ES-I3 (cell line): Measurements from ENCODE around the gene HOXD12.
A peak's percentile ranks its signal among the peaks of the same experiment; 100 is the strongest.

ENCODE experiments used
- H3K36me3 ChIP-seq: 2 replicates; pipeline ENCODE4 v1.6.1; 2013; ENCODE audit warnings: mild to moderate bottlenecking, low read length, control low read depth, moderate library complexity; ENCODE audit not compliant: insufficient read depth
- H3K4me1 ChIP-seq: 2 replicates; pipeline ENCODE4 v1.6.1; 2013; ENCODE audit warnings: mild to moderate bottlenecking, control low read depth, low read length; ENCODE audit not compliant: insufficient read depth
- H3K9ac ChIP-seq: 2 replicates; pipeline ENCODE4 v1.6.1; 2013; ENCODE audit warnings: low read depth, mild to moderate bottlenecking, low read length, moderate library complexity
- H3K9me3 ChIP-seq: 2 replicates; pipeline ENCODE4 v1.6.1; 2013; ENCODE audit warnings: mild to moderate bottlenecking, low read length, moderate library complexity; ENCODE audit not compliant: control insufficient read depth, insufficient read depth

Gene HOXD12

DNA sequence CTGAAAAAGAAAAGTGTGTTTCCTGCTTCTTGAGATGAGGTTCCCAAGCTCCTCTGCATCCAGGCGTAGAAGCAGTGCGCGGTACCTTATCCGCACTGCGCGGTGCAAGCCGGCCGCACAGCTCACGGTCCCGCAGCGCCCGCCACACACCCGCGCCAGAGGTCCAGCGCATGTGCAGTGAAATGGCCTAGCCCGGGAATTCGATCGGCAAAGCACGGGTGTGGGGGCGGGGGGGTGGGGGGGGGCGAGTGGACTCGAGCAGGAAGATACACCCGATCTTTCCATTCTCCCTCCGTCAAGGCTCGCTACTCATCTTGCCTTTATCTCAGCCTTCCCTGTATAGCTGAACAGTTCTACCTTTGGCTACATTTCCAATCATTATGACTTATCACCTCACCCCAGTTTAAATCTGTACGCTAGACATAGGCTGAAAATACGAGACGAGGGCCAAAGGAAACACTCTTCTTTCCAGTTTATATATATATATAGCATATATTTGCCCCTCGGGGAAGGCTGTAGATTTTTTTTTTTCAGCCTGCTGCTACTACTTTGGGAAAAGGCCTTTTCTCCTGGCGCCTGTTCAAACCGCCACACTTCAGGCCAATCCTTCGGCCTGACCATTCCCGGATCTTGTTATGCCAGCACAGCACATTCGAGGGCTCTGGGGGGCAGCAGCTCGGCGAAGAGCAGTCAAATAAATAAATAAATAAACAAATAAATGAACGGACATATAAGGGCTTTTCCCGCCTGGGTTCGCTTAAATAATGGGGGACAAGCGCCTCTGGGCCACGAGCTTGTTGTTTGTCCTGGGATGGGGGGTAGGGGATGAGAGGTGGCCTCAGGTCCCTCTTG is 40.3 kb downstream of the HOXD12 start:
- Histone ChIP-seq H3K36me3 (no peaks in the 10 kb centered on the region), H3K4me1 (no peaks in the 10 kb centered on the region), H3K9me3 (no peaks in the 10 kb centered on the region; the same call in 1 of the 2 replicates), H3K9ac (peak overlapping the region; percentile 60; the same call in 1 of the 2 replicates)

DNA sequence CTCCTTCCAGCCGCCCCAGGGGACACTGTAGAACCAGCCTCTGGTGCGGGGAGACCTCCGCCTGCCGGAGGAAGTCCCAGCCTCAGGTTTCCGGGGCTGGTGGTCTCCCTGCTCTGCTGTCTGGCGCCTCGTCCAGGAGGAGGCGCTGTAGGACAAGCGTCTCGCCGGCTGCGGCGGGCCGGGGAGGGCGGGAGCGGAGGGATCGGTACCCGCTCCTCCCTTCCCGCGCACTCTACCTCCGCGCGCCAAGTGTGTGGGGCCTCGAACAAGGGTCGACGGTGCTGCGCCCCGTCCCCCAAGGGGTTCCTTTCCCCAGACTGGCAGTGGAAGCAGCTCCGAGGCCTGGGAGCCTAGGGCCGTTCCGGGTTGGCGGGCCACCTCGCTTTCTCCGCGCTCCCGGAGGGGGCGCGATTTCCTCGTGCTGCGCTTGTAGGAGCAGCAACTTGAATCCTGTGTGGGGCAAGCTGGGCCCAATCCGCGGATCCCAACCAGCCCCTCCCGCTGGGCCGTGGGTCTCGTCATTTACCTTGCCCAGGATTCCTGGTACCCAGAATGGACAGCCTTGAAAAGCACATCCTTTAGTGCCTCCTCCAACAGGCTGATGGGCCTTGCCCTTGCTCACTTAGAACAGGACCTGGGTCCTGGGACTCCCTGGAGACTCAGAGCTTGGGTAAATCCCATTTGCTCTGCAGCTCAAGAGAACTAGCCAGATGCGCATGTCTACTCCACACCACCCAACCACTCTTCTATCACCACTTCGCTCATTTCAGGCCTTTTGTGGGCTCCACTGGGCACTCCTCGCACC is 41.1 kb downstream of the HOXD12 start:
- peak overlapping the region; percentile 60; the same call in 1 of the 2 replicates for H3K9ac ChIP-seq
- H3K9me3 ChIP-seq: no peaks in the 10 kb centered on the region
- H3K4me1 ChIP-seq: no peaks in the 10 kb centered on the region
- H3K36me3 ChIP-seq: no peaks in the 10 kb centered on the region

DNA sequence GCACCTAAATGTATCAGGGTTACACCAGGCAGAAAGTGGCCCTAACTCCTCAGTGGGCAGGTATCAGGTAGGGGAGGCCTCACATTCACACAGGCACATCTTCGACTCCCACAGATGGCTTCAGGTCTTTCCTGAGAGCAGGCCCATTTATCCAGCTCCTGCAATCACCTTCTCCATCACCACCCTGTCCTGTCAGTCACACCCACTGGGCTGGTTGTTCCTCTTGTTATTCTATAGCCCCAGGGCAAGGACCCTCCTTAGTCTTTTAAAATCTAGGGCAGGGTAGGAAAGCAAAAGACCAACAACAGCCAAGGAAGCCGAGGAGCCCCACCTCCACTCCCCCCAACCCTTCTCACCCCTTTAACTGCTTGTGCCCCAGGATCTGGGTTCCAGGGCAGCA is 42.7 kb downstream of the HOXD12 start:
- no peaks in the 10 kb centered on the region for H3K9me3 ChIP-seq
- no peaks in the 10 kb centered on the region for H3K4me1 ChIP-seq
- no peak overlapping the region for H3K9ac ChIP-seq
- H3K36me3 ChIP-seq: no peaks in the 10 kb centered on the region

DNA sequence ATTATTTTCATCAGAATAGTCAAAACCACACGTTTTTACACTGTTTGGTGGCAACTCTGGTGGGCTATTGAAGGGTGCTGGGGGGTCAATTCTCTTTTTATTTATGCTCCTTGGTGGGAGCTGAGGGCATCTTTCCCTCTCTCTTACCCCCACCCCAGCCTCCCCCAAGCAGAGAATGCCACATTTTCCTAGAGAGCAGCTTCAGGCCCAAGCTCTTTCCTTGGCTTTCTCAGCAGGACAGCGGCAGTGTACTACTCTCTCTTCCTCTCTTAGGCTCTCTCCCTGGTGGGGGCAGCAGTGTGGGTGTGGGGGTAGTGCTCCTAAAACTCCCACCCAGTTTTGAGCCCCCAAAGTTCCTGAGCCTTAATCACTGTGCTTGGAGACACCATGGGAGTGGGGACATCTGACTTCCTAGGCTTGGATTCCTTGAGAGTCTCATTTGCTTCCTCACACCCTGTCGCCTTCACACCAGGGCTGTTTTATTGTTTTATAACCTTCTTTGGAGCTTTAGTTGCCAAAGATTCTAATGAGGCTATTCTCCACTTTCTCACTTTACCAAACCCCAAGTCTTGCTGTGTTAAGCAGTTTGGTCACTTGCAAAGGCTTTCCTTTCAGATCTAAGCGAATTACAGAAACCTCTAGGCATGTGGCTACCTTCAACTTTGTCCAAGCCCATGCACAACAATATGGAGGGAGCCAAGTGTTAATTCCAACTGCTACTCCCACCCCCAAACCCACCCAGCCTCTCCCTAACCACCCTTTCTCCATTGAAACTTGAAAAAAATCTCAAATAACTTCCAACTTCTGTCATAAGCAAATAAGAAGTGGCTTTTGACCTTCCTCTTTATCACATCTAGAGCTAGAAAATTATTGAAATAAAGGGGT is 45.7 kb downstream of the HOXD12 start:
- Histone ChIP-seq H3K9me3 (no peaks in the 10 kb centered on the region), H3K4me1 (no peaks in the 10 kb centered on the region), H3K36me3 (no peaks in the 10 kb centered on the region), H3K9ac (no peak overlapping the region)

DNA sequence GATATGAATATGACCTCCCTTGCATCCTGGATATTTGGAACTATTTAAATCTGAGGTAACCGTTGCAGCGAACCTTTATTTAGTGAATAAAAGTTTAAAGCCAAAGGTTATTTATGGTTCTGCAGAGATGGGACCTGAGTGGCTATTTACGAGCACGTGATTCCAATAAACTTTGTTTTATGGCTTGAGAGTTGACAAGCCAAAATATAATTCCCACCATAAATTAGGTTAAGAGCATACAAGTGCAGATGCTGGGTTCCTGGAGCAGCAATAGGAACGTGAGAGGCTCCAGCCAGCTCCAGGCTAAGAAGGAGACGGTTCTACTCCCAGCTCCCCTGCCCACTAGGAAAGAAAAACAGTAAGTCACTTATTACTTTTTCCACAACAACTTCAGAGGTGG is 46.5 kb downstream of the HOXD12 start:
- Histone ChIP-seq H3K4me1 (no peaks in the 10 kb centered on the region), H3K9me3 (no peaks in the 10 kb centered on the region), H3K9ac (no peak overlapping the region), H3K36me3 (no peaks in the 10 kb centered on the region)

DNA sequence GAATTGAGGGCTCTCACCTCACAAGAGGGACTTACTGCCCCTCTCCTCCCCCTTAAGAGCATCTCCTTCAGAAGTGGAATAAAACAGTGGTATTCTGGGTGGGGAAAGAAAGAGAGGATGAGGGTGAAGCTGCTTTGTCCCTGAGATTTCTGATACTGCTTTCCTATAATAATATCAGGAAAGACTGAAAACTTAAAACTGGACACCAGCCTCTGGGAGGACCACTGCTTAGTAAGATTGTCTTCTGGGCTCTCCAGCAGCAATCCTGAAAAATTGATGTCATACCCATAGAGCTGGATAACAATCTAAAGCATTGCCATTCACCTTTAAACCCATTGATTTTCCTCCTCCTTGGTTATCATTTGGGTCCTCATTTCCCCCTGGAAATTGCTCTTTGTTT is 47.0 kb downstream of the HOXD12 start:
- H3K9me3 ChIP-seq: no peaks in the 10 kb centered on the region
- no peak overlapping the region for H3K9ac ChIP-seq
- no peaks in the 10 kb centered on the region for H3K36me3 ChIP-seq
- no peaks in the 10 kb centered on the region for H3K4me1 ChIP-seq

DNA sequence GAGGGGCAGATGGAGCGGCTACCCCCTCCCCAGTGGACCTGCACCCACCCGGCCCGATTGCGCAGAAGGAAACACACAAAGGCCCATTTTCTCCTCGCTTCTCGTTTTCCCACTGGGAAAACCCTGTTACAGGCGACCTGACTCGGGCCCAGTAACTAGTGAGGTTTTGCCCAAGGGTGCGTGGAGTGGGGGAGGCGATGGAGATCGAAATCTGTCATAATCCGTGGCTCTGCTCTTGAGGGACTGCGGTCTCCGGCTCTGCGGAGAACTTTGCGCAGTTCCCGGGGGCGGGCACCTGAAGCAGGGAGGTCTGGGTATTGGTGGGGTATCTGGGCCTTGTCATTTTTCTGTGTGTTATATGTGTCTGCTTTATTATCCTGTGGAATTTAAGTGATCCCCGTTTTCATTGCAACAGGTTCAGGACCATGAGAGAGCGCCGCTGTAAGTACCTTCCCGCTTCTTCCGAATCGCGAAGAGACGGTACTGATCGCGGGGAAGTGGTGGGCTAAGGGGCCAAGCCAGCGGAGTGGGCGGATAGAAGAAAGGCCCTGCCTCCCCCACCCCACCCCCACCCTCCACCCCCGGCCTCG is 47.7 kb downstream of the HOXD12 start:
- H3K9ac ChIP-seq: no peak overlapping the region
- no peaks in the 10 kb centered on the region for H3K4me1 ChIP-seq
- H3K9me3 ChIP-seq: no peaks in the 10 kb centered on the region
- H3K36me3 ChIP-seq: no peaks in the 10 kb centered on the region

DNA sequence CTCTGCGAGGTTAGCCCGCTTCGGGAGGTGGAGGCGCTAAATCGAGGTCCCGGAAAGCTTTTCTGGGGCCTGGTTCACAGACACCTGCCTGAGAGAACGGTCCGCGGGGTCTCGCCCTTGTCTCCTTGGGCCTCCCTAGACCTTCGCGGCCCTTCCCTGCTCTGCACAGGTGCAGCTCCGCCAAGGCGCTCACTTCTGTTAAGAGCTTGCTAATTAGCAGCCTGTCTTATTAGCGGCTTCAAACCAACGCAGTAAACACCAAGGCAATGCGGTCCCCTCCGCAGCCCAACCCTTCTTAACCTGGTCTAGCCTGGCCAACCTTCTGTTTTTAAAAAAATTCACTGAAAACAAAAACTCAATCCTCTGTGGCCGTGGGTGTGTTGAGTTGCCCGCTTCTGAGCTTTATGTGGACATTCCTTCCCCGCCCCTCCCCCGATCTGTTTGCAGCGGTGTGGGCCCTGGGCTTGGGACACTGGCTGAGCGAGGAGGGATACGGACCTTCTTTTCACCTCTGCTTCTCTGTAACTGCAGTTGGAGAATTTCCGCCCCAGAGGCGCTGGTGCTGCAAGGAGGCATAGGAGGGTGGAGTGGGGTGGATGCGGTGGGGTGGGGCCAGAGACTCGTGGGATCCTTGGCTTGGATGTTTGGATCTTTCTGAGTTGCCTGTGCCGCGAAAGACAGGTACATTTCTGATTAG is 48.4 kb downstream of the HOXD12 start:
- Histone ChIP-seq H3K9ac (no peak overlapping the region), H3K9me3 (no peaks in the 10 kb centered on the region), H3K36me3 (no peaks in the 10 kb centered on the region), H3K4me1 (no peaks in the 10 kb centered on the region)

DNA sequence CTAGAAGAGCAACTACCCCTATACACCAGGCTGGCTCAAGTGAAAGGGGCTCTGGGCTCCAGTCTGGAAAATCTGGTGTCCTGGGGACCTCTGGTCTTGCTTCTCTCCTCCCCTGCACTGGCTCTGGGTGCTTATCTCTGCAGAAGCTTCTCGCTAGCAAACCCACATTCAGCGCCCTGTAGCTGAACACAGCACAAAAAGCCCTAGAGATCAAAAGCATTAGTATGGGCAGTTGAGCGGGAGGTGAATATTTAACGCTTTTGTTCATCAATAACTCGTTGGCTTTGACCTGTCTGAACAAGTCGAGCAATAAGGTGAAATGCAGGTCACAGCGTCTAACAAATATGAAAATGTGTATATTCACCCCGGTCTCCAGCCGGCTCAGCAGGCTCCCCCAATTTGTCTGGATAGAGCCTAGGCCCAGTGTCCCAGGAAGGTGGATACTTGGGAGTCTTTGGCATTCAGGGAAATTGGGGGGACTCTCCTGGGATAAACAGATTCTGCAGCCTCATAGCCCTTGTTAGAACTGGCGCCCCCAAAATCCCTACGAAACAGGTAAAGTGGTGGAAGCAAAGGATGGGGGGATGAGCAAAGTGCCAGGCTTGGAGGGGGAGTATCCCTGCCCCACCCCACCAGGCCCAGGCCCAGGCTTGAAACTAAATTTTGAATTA is 49.3 kb downstream of the HOXD12 start:
- Histone ChIP-seq H3K36me3 (no peaks in the 10 kb centered on the region), H3K9me3 (no peaks in the 10 kb centered on the region), H3K9ac (no peak overlapping the region), H3K4me1 (no peaks in the 10 kb centered on the region)

DNA sequence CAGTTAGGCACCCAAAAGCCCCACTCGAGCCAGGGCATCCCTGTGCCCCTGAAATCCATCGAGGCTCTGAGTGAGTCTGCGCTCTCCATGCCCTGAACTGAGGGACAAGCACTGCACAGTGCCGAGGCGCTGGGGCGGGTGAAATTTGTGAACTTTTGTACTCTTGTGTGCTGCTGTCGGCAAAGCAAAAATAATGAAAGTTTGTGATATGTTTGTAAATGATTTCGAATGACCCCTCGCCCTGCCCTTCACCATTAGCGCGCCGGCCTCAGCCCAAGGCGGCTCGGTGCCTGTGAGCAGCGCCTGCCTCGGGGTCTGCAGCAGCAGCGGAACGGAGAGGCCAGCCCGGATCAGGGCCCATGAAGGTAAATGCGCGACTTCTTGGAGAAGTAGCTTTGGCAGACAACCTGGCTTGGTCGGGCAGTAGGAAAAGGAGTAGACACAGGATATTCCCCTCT is 49.9 kb downstream of the HOXD12 start:
- Histone ChIP-seq H3K9me3 (no peaks in the 10 kb centered on the region), H3K36me3 (no peaks in the 10 kb centered on the region), H3K4me1 (no peaks in the 10 kb centered on the region), H3K9ac (no peak overlapping the region)

DNA sequence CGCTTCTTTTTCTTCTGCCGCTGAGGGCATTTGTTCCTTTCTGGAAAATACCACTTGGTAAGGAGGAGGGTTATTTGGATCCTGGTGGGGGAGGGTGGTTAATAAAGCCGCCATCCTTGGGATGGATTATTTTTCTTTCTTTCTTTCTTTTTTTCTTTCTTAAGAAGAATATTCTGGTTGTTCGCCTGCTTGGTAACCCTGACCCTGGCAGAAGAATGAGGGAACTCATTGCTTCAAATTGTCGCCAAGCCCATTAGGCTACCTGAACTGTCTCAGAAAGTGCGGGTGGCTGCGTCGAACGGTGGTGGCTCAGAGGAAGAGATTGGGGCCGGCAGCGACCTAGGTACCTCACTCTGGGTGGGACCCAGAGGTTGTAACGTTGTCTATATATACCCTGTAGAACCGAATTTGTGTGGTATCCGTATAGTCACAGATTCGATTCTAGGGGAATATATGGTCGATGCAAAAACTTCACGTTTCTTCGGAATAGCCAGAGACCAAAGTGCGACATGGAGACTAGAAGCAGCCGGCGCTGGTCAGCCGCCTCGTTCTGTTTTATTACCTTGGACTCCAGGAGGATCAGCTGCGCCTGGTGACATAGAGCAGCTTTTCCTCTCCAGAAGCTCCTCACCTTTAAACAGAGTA is 50.5 kb downstream of the HOXD12 start:
- Histone ChIP-seq H3K4me1 (no peaks in the 10 kb centered on the region), H3K9me3 (no peaks in the 10 kb centered on the region), H3K9ac (no peak overlapping the region), H3K36me3 (no peaks in the 10 kb centered on the region)

DNA sequence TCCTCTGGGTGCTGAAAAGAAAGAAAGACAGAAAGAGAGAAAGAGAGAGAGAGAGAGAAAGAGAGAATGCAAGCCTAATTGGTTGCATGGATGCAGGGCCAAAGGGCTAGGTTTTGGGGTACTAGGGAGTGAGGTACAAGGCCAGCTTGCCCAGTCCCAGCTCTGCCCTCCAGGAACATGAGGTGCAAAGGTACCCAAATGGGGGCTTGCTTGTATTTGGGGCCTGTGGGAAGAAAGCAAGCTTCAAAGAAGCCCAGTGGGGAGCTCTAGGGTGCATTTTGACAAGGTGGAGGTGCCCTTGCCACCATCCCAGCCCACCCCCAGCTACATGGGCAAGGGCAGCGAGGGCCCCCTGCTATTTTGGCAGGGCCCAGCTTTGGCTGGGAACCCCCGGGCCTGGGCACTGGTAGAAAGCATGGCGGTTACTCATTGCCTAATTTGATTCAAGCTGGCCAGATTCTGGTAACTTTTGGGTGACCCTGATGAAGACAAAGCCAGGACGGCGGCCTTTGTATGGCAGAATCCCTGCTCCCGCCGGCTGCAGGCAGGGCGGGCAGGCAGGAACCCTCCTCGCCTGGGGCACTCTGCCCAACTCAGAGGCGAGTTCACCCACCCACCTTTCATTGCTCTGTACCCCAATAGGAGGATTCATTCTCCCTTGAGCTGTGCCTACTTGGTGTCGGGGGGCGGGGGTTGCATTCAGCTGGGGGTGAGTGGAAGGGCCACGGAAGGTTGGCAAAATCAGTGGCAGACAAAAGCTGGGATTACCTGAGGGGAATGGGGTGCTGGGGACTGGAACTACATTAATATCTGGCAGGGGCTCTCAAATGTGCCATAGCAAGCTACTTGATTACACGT is 51.2 kb downstream of the HOXD12 start:
- no peaks in the 10 kb centered on the region for H3K9me3 ChIP-seq
- H3K4me1 ChIP-seq: no peaks in the 10 kb centered on the region

More for the DNA sequence above, 51.2 kb downstream of the HOXD12 start:
- H3K36me3 ChIP-seq: no peaks in the 10 kb centered on the region
- H3K9ac ChIP-seq: no peak overlapping the region
